Left ventricle myocardium inferior (tissue), 1 donor: ENCODE results near the gene LRIF1. TPM values are rescaled to one million over a fixed set of nuclear protein-coding genes. Genes with fewer than 3 reads are reported as not detected.

ENCODE experiments used
- DNase-seq: peaks from one replicate; pipeline ENCODE4 v3.0.0-alpha.2; 2020
- H3K27ac ChIP-seq: fragments of 200-600 bp; replicated peaks from 2 replicates; pipeline ENCODE4 v1.8.0; 2021
- H3K27me3 ChIP-seq: fragments of 200-600 bp; 2 replicates; pipeline ENCODE4 v1.8.0; 2021; ENCODE audit warnings: low read depth
- H3K36me3 ChIP-seq: fragments of 200-600 bp; 2 replicates; pipeline ENCODE4 v1.8.0; 2021
- H3K4me1 ChIP-seq: fragments of 200-600 bp; 2 replicates; pipeline ENCODE4 v1.8.0; 2021
- H3K4me3 ChIP-seq: fragments of 200-600 bp; 2 replicates; pipeline ENCODE4 v1.8.0; 2021; ENCODE audit warnings: mild to moderate bottlenecking, moderate library complexity
- H3K9me3 ChIP-seq: fragments of 200-600 bp; replicated peaks from 2 replicates; pipeline ENCODE4 v1.8.0; 2021
- intact Hi-C: fragments of 100-400 bp; cut with micrococcal nuclease; formaldehyde crosslinking; loops from one replicate; pipeline ENCODE4 v1.11.0; 2022
- total RNA-seq: library from RNA; stranded (reverse); fragmentation: NEBNext Ultra II Directional; extraction: Animal tissue kit (Norgen Biotek cat#: 25700); gene quantifications from one replicate; pipeline ENCODE4 v1.2.1, GENCODE V29; 2021
- TF ChIP-seq, protein P1 (sequence below): fragments of 200-600 bp; IDR thresholded peaks from 2 replicates; pipeline ENCODE4 v1.8.0; 2021; ENCODE audit warnings: antibody characterized with exemption, mild to moderate bottlenecking, borderline replicate concordance
- donor health status: DM: no; HTN: yes; CAD: no; lungs with severe emphysema.

The LRIF1 gene
- total RNA-seq, 1 donor from 2014 or later: 14.9 TPM

DNA sequence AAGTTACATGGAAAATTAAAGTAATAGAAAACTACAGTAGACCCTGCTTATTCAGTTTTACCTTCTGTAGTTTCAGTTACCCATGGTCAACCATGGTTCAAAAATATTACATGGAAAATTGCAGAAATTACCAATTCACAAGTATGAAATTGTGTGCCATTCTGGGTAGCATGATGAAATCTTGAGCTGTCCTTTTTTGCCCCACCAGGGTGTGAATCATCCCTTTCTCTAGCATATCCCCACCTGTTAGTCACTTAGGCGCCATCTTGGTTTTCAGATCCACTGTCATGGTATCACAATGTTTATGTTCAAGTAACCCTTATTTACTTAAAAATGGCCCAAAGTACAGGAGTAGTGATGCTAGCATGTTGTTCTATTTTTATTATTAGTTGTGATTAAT is 3.5 kb upstream of the LRIF1 start:
- no peak overlapping the region for H3K4me3 ChIP-seq
- H3K4me1 ChIP-seq: peaks cover 20% of the 10 kb centered on the region
- peaks cover 56% of the 10 kb centered on the region for H3K27me3 ChIP-seq
- no peak overlapping the region for H3K27ac ChIP-seq
- peaks cover 41% of the 10 kb centered on the region for H3K9me3 ChIP-seq
- intact Hi-C loops: no loop called here
- H3K36me3 ChIP-seq: no peaks in the 10 kb centered on the region
- TF ChIP-seq, protein P1, sequence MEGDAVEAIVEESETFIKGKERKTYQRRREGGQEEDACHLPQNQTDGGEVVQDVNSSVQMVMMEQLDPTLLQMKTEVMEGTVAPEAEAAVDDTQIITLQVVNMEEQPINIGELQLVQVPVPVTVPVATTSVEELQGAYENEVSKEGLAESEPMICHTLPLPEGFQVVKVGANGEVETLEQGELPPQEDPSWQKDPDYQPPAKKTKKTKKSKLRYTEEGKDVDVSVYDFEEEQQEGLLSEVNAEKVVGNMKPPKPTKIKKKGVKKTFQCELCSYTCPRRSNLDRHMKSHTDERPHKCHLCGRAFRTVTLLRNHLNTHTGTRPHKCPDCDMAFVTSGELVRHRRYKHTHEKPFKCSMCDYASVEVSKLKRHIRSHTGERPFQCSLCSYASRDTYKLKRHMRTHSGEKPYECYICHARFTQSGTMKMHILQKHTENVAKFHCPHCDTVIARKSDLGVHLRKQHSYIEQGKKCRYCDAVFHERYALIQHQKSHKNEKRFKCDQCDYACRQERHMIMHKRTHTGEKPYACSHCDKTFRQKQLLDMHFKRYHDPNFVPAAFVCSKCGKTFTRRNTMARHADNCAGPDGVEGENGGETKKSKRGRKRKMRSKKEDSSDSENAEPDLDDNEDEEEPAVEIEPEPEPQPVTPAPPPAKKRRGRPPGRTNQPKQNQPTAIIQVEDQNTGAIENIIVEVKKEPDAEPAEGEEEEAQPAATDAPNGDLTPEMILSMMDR: no peak
- DNase-seq: no peak

DNA sequence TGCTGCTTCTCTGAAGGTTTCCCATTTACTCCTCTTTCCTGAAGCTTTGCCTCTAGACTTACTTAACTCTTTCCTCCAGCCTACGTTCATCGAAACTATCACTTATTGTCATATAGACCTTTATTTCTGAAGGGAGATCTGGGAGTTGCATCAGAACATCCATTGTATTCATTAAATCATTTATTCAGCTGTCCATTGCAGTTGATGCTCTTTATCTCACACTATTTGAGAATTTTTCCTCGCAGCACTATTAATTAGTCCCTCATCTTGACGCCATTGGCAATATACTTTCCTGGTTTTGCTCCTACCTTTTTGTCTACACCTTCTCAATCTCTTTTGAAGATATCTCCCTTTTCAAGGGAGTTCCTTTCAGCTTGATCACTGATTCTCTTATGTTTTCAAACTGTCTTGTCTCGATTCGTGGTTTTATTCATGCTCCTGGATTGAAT is 757 bp upstream of the LRIF1 start:
- Histone ChIP-seq H3K27me3 (peaks cover 29% of the 10 kb centered on the region), H3K4me1 (peaks cover 32% of the 10 kb centered on the region), H3K4me3 (peak overlapping the region; percentile 75), H3K27ac (peak overlapping the region; percentile 91), H3K36me3 (no peaks in the 10 kb centered on the region), H3K9me3 (peaks cover 50% of the 10 kb centered on the region)
- intact Hi-C loops: no loop called here
- DNase-seq: no peak
- TF ChIP-seq, protein P1: no peak

DNA sequence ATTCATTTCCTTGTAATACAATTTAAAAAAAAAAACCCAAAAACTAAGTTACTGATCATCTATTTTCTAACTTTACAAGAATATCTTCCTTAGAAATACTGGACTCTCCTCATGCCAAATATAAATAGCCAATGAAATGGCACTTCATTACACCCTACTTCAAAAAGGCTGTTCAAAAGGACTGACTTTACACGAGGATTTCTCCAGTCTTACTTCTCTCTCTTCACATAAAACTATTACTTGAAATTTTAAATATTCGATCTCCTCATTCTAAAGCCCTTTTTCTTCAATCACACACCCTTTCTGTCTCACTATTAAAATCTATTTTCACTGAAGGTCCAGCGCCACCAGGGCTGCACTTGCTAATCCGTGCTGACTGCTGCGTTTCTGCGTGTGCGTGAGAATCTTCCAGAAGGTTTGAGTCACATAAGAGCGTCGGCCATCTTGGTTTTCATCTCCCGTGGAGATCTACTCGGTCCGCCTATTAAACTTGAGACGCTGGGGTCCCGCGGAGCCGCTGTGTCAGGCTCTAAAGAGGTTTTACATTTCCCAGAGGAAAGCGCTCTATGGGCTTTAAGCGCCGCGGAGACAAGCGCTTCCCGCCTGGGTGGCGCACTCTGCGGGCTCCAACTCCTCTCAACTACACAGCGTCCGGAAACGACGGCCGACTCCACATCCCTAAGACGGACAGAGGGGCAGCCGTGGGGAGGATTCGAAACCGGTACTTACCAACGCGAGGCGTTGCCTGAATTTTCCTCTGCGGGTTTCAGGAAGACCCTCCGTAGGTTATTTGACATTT is 631 bp downstream of the LRIF1 start:
- Histone ChIP-seq H3K27me3 (peaks cover 15% of the 10 kb centered on the region), H3K36me3 (no peaks in the 10 kb centered on the region), H3K4me1 (peaks cover 32% of the 10 kb centered on the region), H3K4me3 (peak overlapping the region; percentile 75), H3K27ac (peak overlapping the region; percentile 91), H3K9me3 (peaks cover 56% of the 10 kb centered on the region)
- intact Hi-C loops: no loop called here
- peak; percentile 48 for DNase-seq
- TF ChIP-seq, protein P1: no peak

DNA sequence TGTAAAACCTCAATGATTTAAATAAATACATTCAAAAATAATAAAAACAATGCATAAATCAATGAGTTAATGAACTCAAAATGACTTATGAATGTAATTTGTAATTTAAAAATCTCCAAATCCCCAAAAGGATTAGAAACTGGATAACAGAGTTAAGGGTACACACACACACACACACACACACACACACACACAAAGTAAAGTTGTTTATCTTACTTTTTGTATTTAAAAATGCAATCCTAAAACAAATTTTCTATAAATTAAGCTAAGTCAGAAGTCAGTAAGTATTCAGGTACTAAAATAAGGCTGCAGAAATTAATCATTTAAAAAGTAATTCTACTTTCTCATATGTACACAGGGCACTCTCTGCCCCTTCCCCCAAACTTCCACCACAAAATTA is 1.8 kb downstream of the LRIF1 start:
- peaks cover 61% of the 10 kb centered on the region for H3K9me3 ChIP-seq
- TF ChIP-seq, protein P1: no peak
- H3K4me3 ChIP-seq: peak overlapping the region; percentile 75
- peaks cover 5% of the 10 kb centered on the region for H3K27me3 ChIP-seq
- H3K27ac ChIP-seq: no peak overlapping the region
- no peaks in the 10 kb centered on the region for H3K36me3 ChIP-seq
- intact Hi-C loops: no loop called here
- DNase-seq: no peak
- H3K4me1 ChIP-seq: peaks cover 32% of the 10 kb centered on the region

DNA sequence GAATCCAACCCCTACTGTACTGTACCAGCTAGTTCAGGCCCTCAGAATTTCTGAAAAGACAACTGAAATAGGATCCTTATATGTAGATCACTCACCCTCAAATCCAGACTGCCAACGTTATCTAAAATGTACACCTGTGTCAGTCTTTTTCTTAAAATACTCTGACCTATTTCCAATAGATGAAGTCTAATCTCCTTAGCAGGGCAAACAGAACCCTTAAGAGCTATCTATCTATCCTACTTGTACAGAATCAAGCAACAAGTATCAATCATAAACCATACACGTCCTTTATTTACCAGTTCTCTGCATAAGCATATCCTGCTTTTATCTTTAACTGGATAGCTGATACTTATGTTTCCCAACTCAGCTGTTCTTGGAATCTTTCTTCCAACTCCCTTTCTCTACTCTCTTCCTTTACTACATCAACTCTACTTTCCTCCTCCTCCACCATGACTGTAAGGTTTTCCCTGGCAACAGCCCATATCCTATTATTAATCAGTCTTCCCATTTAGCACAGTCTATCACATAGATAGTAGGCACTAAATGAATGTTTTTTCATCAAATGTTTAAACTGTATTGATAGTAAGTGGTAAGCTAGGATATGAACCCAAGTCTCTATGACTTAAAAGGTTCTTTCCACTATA is 2.8 kb downstream of the LRIF1 start:
- Histone ChIP-seq H3K4me1 (peaks cover 32% of the 10 kb centered on the region), H3K27me3 (no peaks in the 10 kb centered on the region), H3K4me3 (no peak overlapping the region), H3K27ac (no peak overlapping the region), H3K9me3 (peaks cover 66% of the 10 kb centered on the region), H3K36me3 (no peaks in the 10 kb centered on the region)
- intact Hi-C loops: no loop called here
- TF ChIP-seq, protein P1: no peak
- no peak for DNase-seq
